GM19238 (cell line): ENCODE results near the gene SELENOP.

Experiments
- DNase-seq: peaks from one replicate; pipeline ENCODE4 v3.0.0; 2011; ENCODE audit warnings: low spot score; ENCODE audit not compliant: insufficient read length

The SELENOP gene

GRCh38 chr5:42798284-42799240, 13.1 kb downstream of the SELENOP start:
- no peak for DNase-seq

GRCh38 chr5:42791151-42791550, 20.5 kb downstream of the SELENOP start:
- DNase-seq, result no peak

GRCh38 chr5:42787845-42788244, 23.8 kb downstream of the SELENOP start:
- DNase-seq, result no peak

GRCh38 chr5:42787073-42787472, 24.6 kb downstream of the SELENOP start:
- no peak for DNase-seq

- DNase-seq, result no peak
These were observed 25.9 kb downstream of the SELENOP start for GRCh38 chr5:42785756-42786155.

GRCh38 chr5:42784132-42784531, 27.6 kb downstream of the SELENOP start:
- DNase-seq, result no peak

- DNase-seq, result no peak
These were observed 30.1 kb downstream of the SELENOP start for GRCh38 chr5:42781584-42781983.

- DNase-seq, result no peak
These were observed 32.6 kb downstream of the SELENOP start for GRCh38 chr5:42779083-42779482.

- no peak for DNase-seq
These were observed 39.3 kb downstream of the SELENOP start for GRCh38 chr5:42772265-42772993.

GRCh38 chr5:42770003-42770402, 41.7 kb downstream of the SELENOP start:
- DNase-seq, result no peak

GRCh38 chr5:42768106-42768504, 43.6 kb downstream of the SELENOP start:
- no peak for DNase-seq

- DNase-seq, result no peak
These were observed 44.1 kb downstream of the SELENOP start for GRCh38 chr5:42767491-42768105.

- DNase-seq, result no peak
These were observed 49.9 kb downstream of the SELENOP start for GRCh38 chr5:42761791-42762190.

GRCh38 chr5:42760426-42760825, 51.3 kb downstream of the SELENOP start:
- no peak for DNase-seq

GRCh38 chr5:42759456-42759855, 52.2 kb downstream of the SELENOP start:
- no peak for DNase-seq

- peak; percentile 14 for DNase-seq
These were observed 54.8 kb downstream of the SELENOP start, which contains the start of gene CCDC152 for GRCh38 chr5:42756606-42757601. Gene CCDC152, plus strand, starts transcription at chr5:42756818. Its CDS starts 2,304 bp downstream, at chr5:42759122.

- DNase-seq, result no peak
These were observed 58.6 kb downstream of the SELENOP start for GRCh38 chr5:42753099-42753498.

- no peak for DNase-seq
These were observed 60.6 kb downstream of the SELENOP start for GRCh38 chr5:42751044-42751443.

GRCh38 chr5:42750507-42750906, 61.2 kb downstream of the SELENOP start:
- DNase-seq, result no peak
